OCI-LY1 (cell line): ENCODE data around the gene VCX3B.

Experiments
- H2AFZ ChIP-seq: fragments of 200-600 bp; sonication (generic), shearing (Covaris generic); 2 replicates; pipeline ENCODE4 v1.6.0; 2014; ENCODE audit warnings: antibody characterized with exemption, mild to moderate bottlenecking, low read length
- H3F3A ChIP-seq: fragments of 200-600 bp; sonication (generic), shearing (Covaris generic); 2 replicates; pipeline ENCODE4 v1.6.0; 2014; ENCODE audit warnings: mild to moderate bottlenecking, antibody characterized with exemption, low read length, moderate library complexity; ENCODE audit not compliant: insufficient read depth
- H3K27ac ChIP-seq: fragments of 200-600 bp; sonication (generic); 2 replicates; pipeline ENCODE4 v1.5.1; 2014; ENCODE audit warnings: low read length, mixed run types, mild to moderate bottlenecking, low read depth; ENCODE audit not compliant: poor library complexity, severe bottlenecking
- H3K27me3 ChIP-seq: fragments of 200-600 bp; sonication (generic); 2 replicates; pipeline ENCODE4 v1.6.0; 2014; ENCODE audit warnings: antibody characterized with exemption, mild to moderate bottlenecking, low read length, moderate library complexity; ENCODE audit not compliant: insufficient read depth
- H3K36me3 ChIP-seq: fragments of 200-600 bp; sonication (generic); 2 replicates; pipeline ENCODE4 v1.6.1; 2014; ENCODE audit warnings: mild to moderate bottlenecking, antibody characterized with exemption, low read length, moderate library complexity, mixed read lengths; ENCODE audit not compliant: insufficient read depth
- H3K4me1 ChIP-seq: fragments of 200-600 bp; sonication (generic); 2 replicates; pipeline ENCODE4 v1.5.1; 2014; ENCODE audit warnings: mild to moderate bottlenecking, low read length, moderate library complexity; ENCODE audit not compliant: insufficient read depth, severe bottlenecking
- H3K4me2 ChIP-seq: fragments of 200-600 bp; sonication (generic), shearing (Covaris generic); 2 replicates; pipeline ENCODE4 v1.6.1; 2014; ENCODE audit warnings: low read length
- H3K4me3 ChIP-seq: fragments of 200-600 bp; sonication (generic); 2 replicates; pipeline ENCODE4 v1.5.1; 2014; ENCODE audit warnings: low read length, low read depth, mild to moderate bottlenecking, mixed read lengths; ENCODE audit not compliant: poor library complexity, severe bottlenecking
- H3K79me2 ChIP-seq: fragments of 200-600 bp; shearing (Covaris generic); 2 replicates; pipeline ENCODE4 v1.6.1; 2016; ENCODE audit warnings: mixed run types, low read length, mixed read lengths; ENCODE audit not compliant: insufficient read depth
- H3K9ac ChIP-seq: fragments of 200-600 bp; sonication (generic), shearing (Covaris generic); 2 replicates; pipeline ENCODE4 v1.6.1; 2014; ENCODE audit warnings: mild to moderate bottlenecking, low read length, mixed read lengths
- H3K9me2 ChIP-seq: fragments of 200-600 bp; sonication (generic), shearing (Covaris generic); 2 replicates; pipeline ENCODE4 v1.6.1; 2014; ENCODE audit warnings: low read depth, mild to moderate bottlenecking, low read length, mixed read lengths
- H3K9me3 ChIP-seq: fragments of 200-600 bp; shearing (Covaris generic); 2 replicates; pipeline ENCODE4 v1.6.1; 2014; ENCODE audit warnings: low read length, mixed read lengths
- H4K20me1 ChIP-seq: fragments of 200-600 bp; sonication (generic), shearing (Covaris generic); 2 replicates; pipeline ENCODE4 v1.6.0; 2016; ENCODE audit warnings: mild to moderate bottlenecking, low read length; ENCODE audit not compliant: insufficient read depth
- CTCF ChIP-seq: fragments of 200-600 bp; sonication (generic), shearing (Covaris generic); IDR thresholded peaks from 2 replicates; pipeline ENCODE4 v1.5.1; 2017; ENCODE audit warnings: mild to moderate bottlenecking, antibody characterized with exemption, low read length, moderate library complexity, mixed read lengths
- EZH2 ChIP-seq: fragments of 200-600 bp; sonication (generic), shearing (Covaris generic); IDR thresholded peaks from 2 replicates; pipeline ENCODE4 v1.8.0; 2017; ENCODE audit warnings: borderline replicate concordance, mixed run types, mild to moderate bottlenecking, antibody characterized with exemption, low read length, moderate library complexity, mixed read lengths

The VCX3B gene

GRCh38 chrX:8430444-8430843, 34.2 kb upstream of the VCX3B start:
- H3F3A ChIP-seq = no peaks in the 10 kb centered on the region
- no peak overlapping the region for H3K27ac ChIP-seq
- H3K4me1 ChIP-seq = no peaks in the 10 kb centered on the region
- H3K9ac ChIP-seq = no peak overlapping the region
- no peaks in the 10 kb centered on the region for H3K9me2 ChIP-seq
- H3K4me3 ChIP-seq = no peak overlapping the region
- no peak overlapping the region for H2AFZ ChIP-seq
- H3K4me2 ChIP-seq = no peak overlapping the region
- H3K27me3 ChIP-seq = no peaks in the 10 kb centered on the region
- H3K79me2 ChIP-seq = no peaks in the 10 kb centered on the region
- TF ChIP-seq EZH2 = no peak
- TF ChIP-seq CTCF = no peak
- no peaks in the 10 kb centered on the region for H3K9me3 ChIP-seq
- H3K36me3 ChIP-seq = no peaks in the 10 kb centered on the region
- H4K20me1 ChIP-seq = no peaks in the 10 kb centered on the region

GRCh38 chrX:8432396-8432795, 32.2 kb upstream of the VCX3B start:
- no peaks in the 10 kb centered on the region for H3K79me2 ChIP-seq
- no peaks in the 10 kb centered on the region for H3K4me1 ChIP-seq
- no peaks in the 10 kb centered on the region for H4K20me1 ChIP-seq
- no peak overlapping the region for H3K4me2 ChIP-seq
- no peak for TF ChIP-seq CTCF
- TF ChIP-seq EZH2 = no peak
- H3F3A ChIP-seq = no peaks in the 10 kb centered on the region
- no peak overlapping the region for H2AFZ ChIP-seq
- no peak overlapping the region for H3K9ac ChIP-seq
- no peaks in the 10 kb centered on the region for H3K36me3 ChIP-seq
- no peak overlapping the region for H3K27ac ChIP-seq
- H3K9me3 ChIP-seq = no peaks in the 10 kb centered on the region
- no peaks in the 10 kb centered on the region for H3K9me2 ChIP-seq
- H3K4me3 ChIP-seq = no peak overlapping the region
- no peaks in the 10 kb centered on the region for H3K27me3 ChIP-seq

- Histone ChIP-seq H3F3A (no peaks in the 10 kb centered on the region), H2AFZ (no peak overlapping the region), H3K4me2 (no peak overlapping the region), H3K4me3 (no peak overlapping the region), H3K4me1 (no peaks in the 10 kb centered on the region), H3K9ac (no peak overlapping the region), H3K79me2 (no peaks in the 10 kb centered on the region), H3K36me3 (no peaks in the 10 kb centered on the region), H3K27me3 (no peaks in the 10 kb centered on the region), H3K9me2 (no peaks in the 10 kb centered on the region), H3K9me3 (no peaks in the 10 kb centered on the region), H3K27ac (no peak overlapping the region), H4K20me1 (no peaks in the 10 kb centered on the region)
- TF ChIP-seq CTCF (no peak), EZH2 (no peak)
Observed at GRCh38 chrX:8433109-8434062, 31.2 kb upstream of the VCX3B start.
